NCI-H1930 (cell line): Measurements from ENCODE around the gene ANAPC1.
"Not testable (repeated sequence)": the region's sequence is repeated elsewhere in the genome, so short reads cannot be mapped to it uniquely, and the experiment has no call there.

Experiments
- DNase-seq, 2 experiments: peaks; one replicate each; lab custom pipeline; 2025; lab: John Stamatoyannopoulos, UW

Gene ANAPC1

GRCh38 chr2:111812970-111813622, 70.9 kb downstream of the ANAPC1 start:
- DNase-seq: not testable (repeated sequence)

GRCh38 chr2:111790633-111791032, 93.4 kb downstream of the ANAPC1 start:
- not testable (repeated sequence) for DNase-seq

- DNase-seq: not testable (repeated sequence)
These were observed 99.9 kb downstream of the ANAPC1 start for GRCh38 chr2:111784081-111784480.

GRCh38 chr2:111782195-111782594, 101.8 kb downstream of the ANAPC1 start:
- DNase-seq: not testable (repeated sequence)

GRCh38 chr2:111781443-111782094, 102.4 kb downstream of the ANAPC1 start:
- not testable (repeated sequence) for DNase-seq

GRCh38 chr2:111777155-111777554, 106.8 kb downstream of the ANAPC1 start:
- not testable (repeated sequence) for DNase-seq

- not testable (repeated sequence) for DNase-seq
These were observed 107.7 kb downstream of the ANAPC1 start for GRCh38 chr2:111776296-111776695.

- not testable (repeated sequence) for DNase-seq
These were observed 111.8 kb downstream of the ANAPC1 start for GRCh38 chr2:111772180-111772579.

- DNase-seq: not testable (repeated sequence)
These were observed 112.9 kb downstream of the ANAPC1 start for GRCh38 chr2:111770916-111771658.

- DNase-seq: not testable (repeated sequence)
These were observed 115.5 kb downstream of the ANAPC1 start for GRCh38 chr2:111768266-111769190.

- not testable (repeated sequence) for DNase-seq
These were observed 116.9 kb downstream of the ANAPC1 start for GRCh38 chr2:111767087-111767486.

GRCh38 chr2:111766295-111766694, 117.7 kb downstream of the ANAPC1 start:
- DNase-seq: not testable (repeated sequence)

- not testable (repeated sequence) for DNase-seq
These were observed 119.8 kb downstream of the ANAPC1 start for GRCh38 chr2:111764151-111764550.

GRCh38 chr2:111760697-111761284, 123.2 kb downstream of the ANAPC1 start:
- not testable (repeated sequence) for DNase-seq

- DNase-seq: not testable (repeated sequence)
These were observed 131.5 kb downstream of the ANAPC1 start for GRCh38 chr2:111752533-111752932.

- DNase-seq: not testable (repeated sequence)
These were observed 133.4 kb downstream of the ANAPC1 start for GRCh38 chr2:111750641-111751040.

- DNase-seq: not testable (repeated sequence)
These were observed 135.6 kb downstream of the ANAPC1 start for GRCh38 chr2:111748429-111748828.

- DNase-seq: not testable (repeated sequence)
These were observed 136.4 kb downstream of the ANAPC1 start for GRCh38 chr2:111747410-111748115.

- not testable (repeated sequence) for DNase-seq
These were observed 139.2 kb downstream of the ANAPC1 start for GRCh38 chr2:111744751-111745150.

GRCh38 chr2:111741517-111741916, 142.5 kb downstream of the ANAPC1 start:
- not testable (repeated sequence) for DNase-seq
